Measurements from ENCODE around the gene MAP6. TPM values are rescaled to one million over a fixed set of nuclear protein-coding genes. Genes with fewer than 3 reads are reported as not detected.

Gene MAP6
- 0.05 TPM for polyA plus RNA-seq (2013)

DNA sequence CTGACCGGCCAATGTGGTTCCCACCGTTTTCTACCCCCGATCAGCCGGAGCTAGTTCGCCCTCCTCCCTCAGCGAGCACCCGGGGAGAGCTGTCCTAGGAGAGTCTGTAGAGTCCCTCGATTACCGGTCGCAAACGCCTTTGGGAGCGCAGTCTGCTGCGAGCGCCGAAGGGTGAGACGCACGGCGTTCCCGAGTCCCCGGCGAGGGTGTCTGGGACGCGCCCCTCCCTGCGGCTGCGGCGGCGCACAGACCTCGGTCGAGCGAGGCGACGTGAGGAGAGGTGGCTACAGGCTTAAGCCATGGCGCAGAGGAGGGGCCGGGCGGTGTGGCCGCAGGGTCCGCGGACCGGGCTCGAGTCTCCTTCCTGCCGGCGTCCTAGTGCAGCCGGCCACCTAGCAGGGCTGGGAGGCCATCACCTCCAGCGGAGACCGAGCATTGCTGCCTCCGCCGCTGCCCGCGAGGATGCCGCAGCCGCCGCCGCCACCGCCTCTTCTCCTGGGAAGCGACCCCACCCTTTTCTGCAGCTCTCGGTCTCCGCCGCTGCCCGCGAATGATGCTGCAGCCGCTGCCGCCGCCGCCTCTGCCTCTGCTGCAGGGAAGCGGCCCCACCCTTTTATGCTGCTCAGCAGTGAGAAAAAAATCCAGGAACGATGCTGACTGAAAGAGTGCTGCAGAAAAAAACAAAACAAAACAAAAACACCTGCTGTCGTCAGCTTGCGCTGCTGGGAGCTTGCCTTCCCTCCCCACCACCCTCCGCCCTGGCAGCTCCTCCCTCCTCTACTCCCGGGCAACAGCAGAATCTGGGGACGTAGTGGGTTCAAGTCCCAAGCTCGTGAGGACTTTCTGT is at the start of gene MAP6:
Gene MAP6 (minus strand): TSS at position 588 of the 847 bp plus-strand sequence. CDS start 669 bp downstream, outside the sequence.
- DNase-seq = peak; percentile 19 to 55 (median 37)

DNA sequence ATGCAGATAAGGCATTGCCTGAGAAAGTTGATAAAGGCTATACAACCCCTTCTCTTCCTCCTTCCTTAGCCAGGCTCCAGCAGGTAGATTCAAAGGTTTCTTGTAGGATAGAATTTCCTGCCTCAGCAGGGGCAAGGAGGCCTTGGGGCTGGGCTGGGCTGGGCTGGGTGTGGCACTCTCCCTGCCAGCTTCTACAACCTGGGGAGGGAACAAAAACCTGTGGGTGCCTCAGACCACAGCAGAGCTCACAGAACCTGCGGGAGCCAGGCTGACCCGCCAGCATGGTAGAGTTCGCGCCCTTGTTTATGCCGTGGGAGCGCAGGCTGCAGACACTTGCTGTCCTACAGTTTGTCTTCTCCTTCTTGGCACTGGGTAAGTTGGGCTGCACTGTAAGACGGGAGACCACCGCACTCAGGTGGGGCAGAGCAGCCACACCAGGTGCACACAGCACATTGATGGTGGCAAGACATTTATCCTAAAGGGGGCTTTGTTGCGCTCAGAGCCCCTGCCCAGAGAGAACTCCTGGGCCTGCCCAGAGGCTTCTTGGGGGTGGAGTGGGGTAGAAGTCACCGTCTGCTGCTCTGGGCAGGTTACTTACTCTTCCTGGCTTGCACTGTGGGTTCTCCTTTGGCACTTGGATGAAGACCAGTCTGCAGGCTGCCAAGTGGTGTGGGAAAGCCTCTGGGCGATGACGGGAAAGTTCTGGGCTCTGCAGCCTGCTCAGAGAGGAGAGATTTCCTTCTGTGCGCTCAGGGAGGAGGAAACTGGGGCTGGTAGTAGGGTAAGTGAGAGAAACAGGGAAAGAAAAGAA is 49.0 kb upstream of the MAP6 start, which contains the start of gene MOGAT2:
Gene MOGAT2 (plus strand): TSS at position 231 of the 811 bp plus-strand sequence. CDS start 51 bp downstream, at position 282.
- CTCF ChIA-PET = interaction anchor here (1.1 to 2.2 kb wide), 2 partner anchors 11 to 12 kb away, joined by 3 to 8 read pairs; no protein-coding TSS in a partner anchor
- H3K27me3 ChIP-seq (replicated peaks in 2 of 5; ENCODE audit: control insufficient read depth in 4 of 5, insufficient read depth in 5 of 5, low read length in 4 of 5) = no peaks in the 10 kb centered on the region
- DNase-seq = peak in 1 of 3 donors; percentile 12
- H3K4me3 ChIP-seq (ENCODE audit: control insufficient read depth in 1 of 7, extremely low read depth in 1 of 7, insufficient read depth in 4 of 7, low read depth in 2 of 7, low read length in 6 of 7) = no peak within 1 kb of the TSS
- WGBS (ENCODE audit: insufficient coverage) = 95% methylated on average over 10 of the region's 13 CpGs
- no peaks in the 10 kb centered on the region for H3K36me3 ChIP-seq (ENCODE audit: control insufficient read depth in 4 of 4, insufficient read depth in 4 of 4, low read length in 3 of 4)
- POLR2A ChIA-PET = no interaction called here
- H3K9me3 ChIP-seq (ENCODE audit: control extremely low read depth in 1 of 5, control insufficient read depth in 4 of 5, insufficient read depth in 2 of 5, low read depth in 1 of 5, low read length in 4 of 5) = no peaks in the 10 kb centered on the region
- no peak within 1 kb of the TSS for H3K27ac ChIP-seq (ENCODE audit: insufficient read depth in 1 of 2, low read depth in 1 of 2, low read length in 2 of 2, poor library complexity in 1 of 2, severe bottlenecking in 2 of 2)
- peaks cover 0 to 11% (median 8%) of the 10 kb centered on the region in 4 experiments for H3K4me1 ChIP-seq (ENCODE audit: control extremely low read depth in 1 of 4, control insufficient read depth in 4 of 4, insufficient read depth in 4 of 4, low read length in 3 of 4)

More for the DNA sequence above, at the start of gene MAP6:
- whole genome bisulfite sequencing (ENCODE audit: insufficient coverage) = under 1% methylated on average over 53 of the region's 72 CpGs
- Histone ChIP-seq H3K27ac (ENCODE audit: insufficient read depth in 1 of 2, low read depth in 1 of 2, low read length in 2 of 2, poor library complexity in 1 of 2, severe bottlenecking in 2 of 2) (no peak within 1 kb of the TSS), H3K4me3 (ENCODE audit: control insufficient read depth in 1 of 7, extremely low read depth in 1 of 7, insufficient read depth in 4 of 7, low read depth in 2 of 7, low read length in 6 of 7) (peak within 1 kb of the TSS in 6 of 7 experiments; percentile 2 to 69 (median 50)), H3K9me3 (ENCODE audit: control extremely low read depth in 1 of 5, control insufficient read depth in 4 of 5, insufficient read depth in 2 of 5, low read depth in 1 of 5, low read length in 4 of 5) (peaks cover 0 to 5% (median under 1%) of the 10 kb centered on the region in 5 experiments), H3K36me3 (ENCODE audit: control insufficient read depth in 4 of 4, insufficient read depth in 4 of 4, low read length in 3 of 4) (no peaks in the 10 kb centered on the region), H3K27me3 (replicated peaks in 2 of 5; ENCODE audit: control insufficient read depth in 4 of 5, insufficient read depth in 5 of 5, low read length in 4 of 5) (peaks cover 19 to 80% (median 48%) of the 10 kb centered on the region in 5 experiments), H3K4me1 (ENCODE audit: control extremely low read depth in 1 of 4, control insufficient read depth in 4 of 4, insufficient read depth in 4 of 4, low read length in 3 of 4) (peaks cover 0 to 20% (median 19%) of the 10 kb centered on the region in 4 experiments)
- ChIA-PET CTCF (interaction anchor here (1.0 kb wide), 1 partner anchor 73 kb away, joined by 3 read pairs; no protein-coding TSS in a partner anchor), POLR2A (interaction anchor here (0.7 kb wide), 2 partner anchors 100 to 901 kb away, joined by 3 to 4 read pairs; partner anchors contain the start of gene DGAT2)

DNA sequence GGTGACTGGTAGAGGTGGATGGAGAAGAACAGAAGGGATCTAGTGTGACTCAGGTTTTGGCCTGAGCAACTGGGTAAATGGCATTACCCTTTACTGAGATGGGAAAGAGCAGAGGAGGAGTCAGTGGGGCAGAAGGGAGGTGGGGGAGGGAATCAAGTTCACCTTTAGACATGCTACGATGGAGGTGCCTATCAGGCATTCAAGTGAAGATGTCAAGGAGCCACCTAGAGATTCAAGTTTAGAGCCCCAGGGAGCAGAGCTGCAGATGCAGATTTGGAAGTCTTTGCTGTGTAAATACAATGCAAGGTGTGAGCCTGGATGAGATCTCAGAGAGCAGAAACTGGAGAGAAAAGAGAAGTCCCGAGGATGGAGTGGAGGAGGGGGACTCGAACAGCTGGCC is 47.8 kb upstream of the MAP6 start:
- no peak overlapping the region for H3K4me3 ChIP-seq (ENCODE audit: control insufficient read depth in 1 of 7, extremely low read depth in 1 of 7, insufficient read depth in 4 of 7, low read depth in 2 of 7, low read length in 6 of 7)
- H3K9me3 ChIP-seq (ENCODE audit: control extremely low read depth in 1 of 5, control insufficient read depth in 4 of 5, insufficient read depth in 2 of 5, low read depth in 1 of 5, low read length in 4 of 5) = no peaks in the 10 kb centered on the region
- 93% methylated on average over 3 of the region's 3 CpGs for WGBS (ENCODE audit: insufficient coverage)
- peaks cover 0 to 3% (median 1%) of the 10 kb centered on the region in 4 experiments for H3K4me1 ChIP-seq (ENCODE audit: control extremely low read depth in 1 of 4, control insufficient read depth in 4 of 4, insufficient read depth in 4 of 4, low read length in 3 of 4)
- H3K27me3 ChIP-seq (replicated peaks in 2 of 5; ENCODE audit: control insufficient read depth in 4 of 5, insufficient read depth in 5 of 5, low read length in 4 of 5) = no peaks in the 10 kb centered on the region
- DNase-seq = no peak
- ChIA-PET CTCF (interaction anchor here (1.1 kb wide), 1 partner anchor 11 kb away, joined by 3 read pairs; no protein-coding TSS in a partner anchor), POLR2A (no interaction called here)
- H3K36me3 ChIP-seq (ENCODE audit: control insufficient read depth in 4 of 4, insufficient read depth in 4 of 4, low read length in 3 of 4) = no peaks in the 10 kb centered on the region
- no peak overlapping the region for H3K27ac ChIP-seq (ENCODE audit: insufficient read depth in 1 of 2, low read depth in 1 of 2, low read length in 2 of 2, poor library complexity in 1 of 2, severe bottlenecking in 2 of 2)

DNA sequence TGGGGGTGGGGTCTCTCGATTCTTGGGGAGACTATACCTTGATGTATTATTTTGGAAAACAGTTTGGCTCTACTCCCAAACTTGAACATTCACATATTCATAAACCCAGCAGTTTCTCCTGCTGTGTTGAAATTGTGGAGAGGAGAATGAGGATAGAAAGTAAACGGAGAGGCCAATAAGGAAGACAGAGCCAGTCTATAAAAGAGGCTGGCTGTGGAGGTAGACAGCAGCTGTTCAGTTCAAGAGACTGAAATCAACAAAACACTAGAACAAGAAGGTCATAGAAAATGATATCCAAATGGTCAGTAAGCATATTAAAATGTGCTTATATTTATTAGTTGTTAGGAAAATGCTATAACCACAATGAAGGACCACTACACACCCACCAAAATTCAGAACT is 46.9 kb upstream of the MAP6 start:
- Histone ChIP-seq H3K27ac (ENCODE audit: insufficient read depth in 1 of 2, low read depth in 1 of 2, low read length in 2 of 2, poor library complexity in 1 of 2, severe bottlenecking in 2 of 2) (no peak overlapping the region), H3K9me3 (ENCODE audit: control extremely low read depth in 1 of 5, control insufficient read depth in 4 of 5, insufficient read depth in 2 of 5, low read depth in 1 of 5, low read length in 4 of 5) (no peaks in the 10 kb centered on the region), H3K36me3 (ENCODE audit: control insufficient read depth in 4 of 4, insufficient read depth in 4 of 4, low read length in 3 of 4) (no peaks in the 10 kb centered on the region), H3K4me1 (ENCODE audit: control extremely low read depth in 1 of 4, control insufficient read depth in 4 of 4, insufficient read depth in 4 of 4, low read length in 3 of 4) (no peaks in the 10 kb centered on the region), H3K27me3 (replicated peaks in 2 of 5; ENCODE audit: control insufficient read depth in 4 of 5, insufficient read depth in 5 of 5, low read length in 4 of 5) (no peaks in the 10 kb centered on the region), H3K4me3 (ENCODE audit: control insufficient read depth in 1 of 7, extremely low read depth in 1 of 7, insufficient read depth in 4 of 7, low read depth in 2 of 7, low read length in 6 of 7) (no peak overlapping the region)
- no peak for DNase-seq
- ChIA-PET CTCF (interaction anchor here (1.3 to 1.7 kb wide), 2 partner anchors 8 to 9 kb away, joined by 3 to 5 read pairs; no protein-coding TSS in a partner anchor), POLR2A (no interaction called here)
- WGBS (ENCODE audit: insufficient coverage) = no CpG with 5 or more reads among the region's 2 CpGs

DNA sequence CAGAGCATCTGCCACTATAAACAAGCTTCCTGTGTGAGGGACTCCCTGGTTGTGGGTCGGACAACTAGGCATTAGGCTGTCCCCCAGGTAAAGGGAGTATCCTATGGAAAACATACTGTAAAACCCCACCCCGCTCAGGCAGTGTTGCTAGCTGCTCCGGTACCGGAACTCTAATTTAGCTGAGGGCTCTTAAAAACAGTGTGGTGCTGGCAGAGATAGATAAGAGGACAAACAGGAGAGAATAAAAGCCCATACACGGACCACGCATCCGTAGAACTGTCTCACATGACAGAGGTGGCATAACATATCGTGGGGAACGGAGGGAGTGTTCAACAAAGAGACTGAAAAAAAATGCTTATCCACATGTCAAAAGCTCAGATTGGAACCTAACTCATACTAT is 45.4 kb upstream of the MAP6 start:
- Histone ChIP-seq H3K4me1 (ENCODE audit: control extremely low read depth in 1 of 4, control insufficient read depth in 4 of 4, insufficient read depth in 4 of 4, low read length in 3 of 4) (no peaks in the 10 kb centered on the region), H3K9me3 (ENCODE audit: control extremely low read depth in 1 of 5, control insufficient read depth in 4 of 5, insufficient read depth in 2 of 5, low read depth in 1 of 5, low read length in 4 of 5) (no peaks in the 10 kb centered on the region), H3K27me3 (replicated peaks in 2 of 5; ENCODE audit: control insufficient read depth in 4 of 5, insufficient read depth in 5 of 5, low read length in 4 of 5) (no peaks in the 10 kb centered on the region), H3K27ac (ENCODE audit: insufficient read depth in 1 of 2, low read depth in 1 of 2, low read length in 2 of 2, poor library complexity in 1 of 2, severe bottlenecking in 2 of 2) (no peak overlapping the region), H3K36me3 (ENCODE audit: control insufficient read depth in 4 of 4, insufficient read depth in 4 of 4, low read length in 3 of 4) (no peaks in the 10 kb centered on the region), H3K4me3 (ENCODE audit: control insufficient read depth in 1 of 7, extremely low read depth in 1 of 7, insufficient read depth in 4 of 7, low read depth in 2 of 7, low read length in 6 of 7) (no peak overlapping the region)
- ChIA-PET CTCF (interaction anchor here (1.7 kb wide), 1 partner anchor 9 kb away, joined by 5 read pairs; no protein-coding TSS in a partner anchor), POLR2A (no interaction called here)
- DNase-seq = peak; percentile 20 to 55 (median 47)
- 100% methylated on average over 3 of the region's 9 CpGs for WGBS (ENCODE audit: insufficient coverage)

DNA sequence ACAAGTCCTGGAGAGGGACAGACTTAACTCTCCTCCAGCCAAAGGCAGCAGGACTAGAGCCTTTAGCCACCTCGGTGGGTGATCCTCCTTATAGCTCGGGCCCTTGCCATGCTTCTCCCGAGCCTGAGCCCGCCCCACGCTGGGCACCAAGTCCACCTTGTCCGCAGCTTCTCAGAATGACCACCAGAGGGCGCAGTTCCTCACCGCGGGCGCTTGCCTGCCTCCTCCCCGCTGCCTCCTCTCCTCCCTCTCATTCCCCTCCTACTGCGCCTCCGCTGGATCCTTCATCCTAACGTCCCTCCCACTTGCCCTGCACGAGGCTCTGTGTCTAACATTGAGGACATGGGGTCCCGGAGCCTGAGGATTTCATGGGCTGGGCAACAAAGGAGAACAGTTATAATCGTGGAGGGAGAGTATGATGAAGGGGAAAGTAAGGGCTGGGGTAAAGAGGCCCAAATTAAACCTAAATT is 37.5 kb upstream of the MAP6 start:
- no peaks in the 10 kb centered on the region for H3K9me3 ChIP-seq (ENCODE audit: control extremely low read depth in 1 of 5, control insufficient read depth in 4 of 5, insufficient read depth in 2 of 5, low read depth in 1 of 5, low read length in 4 of 5)
- peak; percentile 75 to 76 (median 76) for DNase-seq
- H3K27ac ChIP-seq (ENCODE audit: insufficient read depth in 1 of 2, low read depth in 1 of 2, low read length in 2 of 2, poor library complexity in 1 of 2, severe bottlenecking in 2 of 2) = no peak overlapping the region
- peaks cover 0 to 4% (median 1%) of the 10 kb centered on the region in 4 experiments for H3K4me1 ChIP-seq (ENCODE audit: control extremely low read depth in 1 of 4, control insufficient read depth in 4 of 4, insufficient read depth in 4 of 4, low read length in 3 of 4)
- no peaks in the 10 kb centered on the region for H3K36me3 ChIP-seq (ENCODE audit: control insufficient read depth in 4 of 4, insufficient read depth in 4 of 4, low read length in 3 of 4)
- POLR2A ChIA-PET = interaction anchor here (1.0 kb wide), 1 partner anchor 15 kb away, joined by 3 read pairs; no protein-coding TSS in a partner anchor
- 2% methylated on average over 13 of the region's 17 CpGs for WGBS (ENCODE audit: insufficient coverage)
- H3K27me3 ChIP-seq (replicated peaks in 2 of 5; ENCODE audit: control insufficient read depth in 4 of 5, insufficient read depth in 5 of 5, low read length in 4 of 5) = no peaks in the 10 kb centered on the region
- CTCF ChIA-PET = interaction anchor here (0.6 to 2.4 kb wide), 20 partner anchors 9 to 666 kb away, joined by 3 to 10 read pairs (median 3); partner anchors contain the start of gene MOGAT2
- H3K4me3 ChIP-seq (ENCODE audit: control insufficient read depth in 1 of 7, extremely low read depth in 1 of 7, insufficient read depth in 4 of 7, low read depth in 2 of 7, low read length in 6 of 7) = peak overlapping the region in 1 of 7 experiments; percentile 4

Data from common myeloid progenitor, CD34-positive (primary cell).